GM12878 (cell line): ENCODE measurements around the gene SLC44A4. TPM values are rescaled to one million over a fixed set of nuclear protein-coding genes. Genes with fewer than 3 reads are reported as not detected.

Source experiments
- CEBPZ ChIP-seq: fragments of 150-350 bp; IDR thresholded peaks from 2 replicates; pipeline ENCODE4 v1.6.1; 2016; ENCODE audit warnings: low read depth, low read length
- E2F8 ChIP-seq: fragments of 450-650 bp; IDR thresholded peaks from 2 replicates; pipeline ENCODE4 v1.6.1; 2018; ENCODE audit warnings: mild to moderate bottlenecking, low read depth, moderate library complexity; ENCODE audit not compliant: partially characterized antibody
- ELK1 ChIP-seq: IDR thresholded peaks from 2 replicates; pipeline ENCODE4 v1.6.1; 2012; ENCODE audit warnings: low read depth, low read length, improper control_type of control experiment
- EP300 ChIP-seq, 2 experiments: fragments of 150-350 bp in 1 of 2; IDR thresholded peaks; 2 replicates each; pipeline ENCODE4 v1.6.1; 2011 to 2012; ENCODE audit warnings: low read depth in 2 of 2, low read length in 2 of 2, borderline replicate concordance in 1 of 2, improper control_type of control experiment in 1 of 2, inconsistent platforms in 1 of 2; ENCODE audit not compliant: control insufficient read depth in 1 of 2
- KDM1A ChIP-seq: fragments of 200-600 bp; sonication (generic); IDR thresholded peaks from 2 replicates; pipeline ENCODE4 v1.6.1; 2016; ENCODE audit warnings: borderline replicate concordance
- MYB ChIP-seq: fragments of 150-350 bp; IDR thresholded peaks from 2 replicates; pipeline ENCODE4 v1.6.1; 2014; ENCODE audit warnings: mild to moderate bottlenecking, low read depth, low read length, borderline replicate concordance
- NFXL1 ChIP-seq: fragments of 450-650 bp; IDR thresholded peaks from 2 replicates; pipeline ENCODE4 v1.6.1; 2017; ENCODE audit warnings: antibody characterized with exemption, mild to moderate bottlenecking, borderline replicate concordance
- SP1 ChIP-seq: IDR thresholded peaks from one replicate; pipeline ENCODE4 v1.6.1; 2011; ENCODE audit warnings: low read depth, low read length
- SREBF1 ChIP-seq: IDR thresholded peaks from 2 replicates; pipeline ENCODE4 v1.6.1; 2012; ENCODE audit warnings: mild to moderate bottlenecking, low read length
- WRNIP1 ChIP-seq: IDR thresholded peaks from 2 replicates; pipeline ENCODE4 v1.6.1; 2011; ENCODE audit warnings: low read depth, low read length, improper control_type of control experiment, borderline replicate concordance
- ZNF384 ChIP-seq: IDR thresholded peaks from 2 replicates; pipeline ENCODE4 v1.6.1; 2012; ENCODE audit warnings: low read depth, mild to moderate bottlenecking, low read length, improper control_type of control experiment, borderline replicate concordance
- ZSCAN29 ChIP-seq: fragments of 450-650 bp; IDR thresholded peaks from 2 replicates; pipeline ENCODE4 v1.6.1; 2017; ENCODE audit warnings: mild to moderate bottlenecking, moderate library complexity
- polyA plus RNA-seq, 11 experiments: library from polyadenylated mRNA; depleted of rRNA in 4 of 11; unstranded in 6 of 11; stranded (reverse) in 5 of 11; fragments of >200 nt; fragmentation: Nextera tagmentation in 4 of 11; fragmentation: Illumina TruSeq in 1 of 11; extraction: Ambion mirVana in 4 of 11; extraction: Trizol in 1 of 11; gene quantifications; 1 replicate in 1 of 11; 2 replicates in 10 of 11; pipeline versions ENCODE4 v1.2.1 to v1.2.3, GENCODE V29; 2011 to 2016; ENCODE audit warnings: inconsistent platforms in 2 of 11, missing spikeins in 2 of 11, low read depth in 1 of 11
- total RNA-seq, 4 experiments: library from RNA; depleted of rRNA in 3 of 4; stranded (reverse); fragments of >200 nt in 3 of 4; fragmentation: Illumina TruSeq in 1 of 4; extraction: Trizol in 1 of 4; gene quantifications; 2 replicates each; pipeline versions ENCODE4 v1.2.1 to v1.2.3, GENCODE V29; 2013 to 2021
- TF ChIP-seq, protein P1 (sequence below): fragments of 450-650 bp; IDR thresholded peaks from 2 replicates; pipeline ENCODE4 v1.6.1; 2017; ENCODE audit warnings: mild to moderate bottlenecking, moderate library complexity
- TF ChIP-seq, protein P2 (sequence below): IDR thresholded peaks from 2 replicates; pipeline ENCODE4 v1.6.1; 2012; ENCODE audit warnings: mild to moderate bottlenecking, low read depth, low read length

Gene SLC44A4
- total and polyA plus RNA-seq, 10 of the 15 experiments (the other 5 are each of a cell fraction or from before 2014, with no cell fraction given): 0.04 to 0.24 (median 0.15) TPM; not detected in 3

- peak; percentile 31 for TF ChIP-seq E2F8
- no peak for TF ChIP-seq CEBPZ
- TF ChIP-seq, protein P1, sequence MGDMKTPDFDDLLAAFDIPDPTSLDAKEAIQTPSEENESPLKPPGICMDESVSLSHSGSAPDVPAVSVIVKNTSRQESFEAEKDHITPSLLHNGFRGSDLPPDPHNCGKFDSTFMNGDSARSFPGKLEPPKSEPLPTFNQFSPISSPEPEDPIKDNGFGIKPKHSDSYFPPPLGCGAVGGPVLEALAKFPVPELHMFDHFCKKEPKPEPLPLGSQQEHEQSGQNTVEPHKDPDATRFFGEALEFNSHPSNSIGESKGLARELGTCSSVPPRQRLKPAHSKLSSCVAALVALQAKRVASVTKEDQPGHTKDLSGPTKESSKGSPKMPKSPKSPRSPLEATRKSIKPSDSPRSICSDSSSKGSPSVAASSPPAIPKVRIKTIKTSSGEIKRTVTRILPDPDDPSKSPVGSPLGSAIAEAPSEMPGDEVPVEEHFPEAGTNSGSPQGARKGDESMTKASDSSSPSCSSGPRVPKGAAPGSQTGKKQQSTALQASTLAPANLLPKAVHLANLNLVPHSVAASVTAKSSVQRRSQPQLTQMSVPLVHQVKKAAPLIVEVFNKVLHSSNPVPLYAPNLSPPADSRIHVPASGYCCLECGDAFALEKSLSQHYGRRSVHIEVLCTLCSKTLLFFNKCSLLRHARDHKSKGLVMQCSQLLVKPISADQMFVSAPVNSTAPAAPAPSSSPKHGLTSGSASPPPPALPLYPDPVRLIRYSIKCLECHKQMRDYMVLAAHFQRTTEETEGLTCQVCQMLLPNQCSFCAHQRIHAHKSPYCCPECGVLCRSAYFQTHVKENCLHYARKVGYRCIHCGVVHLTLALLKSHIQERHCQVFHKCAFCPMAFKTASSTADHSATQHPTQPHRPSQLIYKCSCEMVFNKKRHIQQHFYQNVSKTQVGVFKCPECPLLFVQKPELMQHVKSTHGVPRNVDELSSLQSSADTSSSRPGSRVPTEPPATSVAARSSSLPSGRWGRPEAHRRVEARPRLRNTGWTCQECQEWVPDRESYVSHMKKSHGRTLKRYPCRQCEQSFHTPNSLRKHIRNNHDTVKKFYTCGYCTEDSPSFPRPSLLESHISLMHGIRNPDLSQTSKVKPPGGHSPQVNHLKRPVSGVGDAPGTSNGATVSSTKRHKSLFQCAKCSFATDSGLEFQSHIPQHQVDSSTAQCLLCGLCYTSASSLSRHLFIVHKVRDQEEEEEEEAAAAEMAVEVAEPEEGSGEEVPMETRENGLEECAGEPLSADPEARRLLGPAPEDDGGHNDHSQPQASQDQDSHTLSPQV: no peak
- TF ChIP-seq ZSCAN29: no peak
- TF ChIP-seq EP300 (IDR thresholded peaks at IDR 0.05; ENCODE audit: borderline replicate concordance in 1 of 2, control insufficient read depth in 1 of 2, low read depth in 2 of 2, low read length in 2 of 2): no peak
- peak; percentile 90 for TF ChIP-seq MYB
- no peak for TF ChIP-seq SREBF1
- no peak for TF ChIP-seq ZNF384
- no peak for TF ChIP-seq ELK1
- TF ChIP-seq WRNIP1: 0 out of 2 replicates have a peak, but pooled peaks have one; percentile 13
- TF ChIP-seq KDM1A: no peak
- no peak for TF ChIP-seq NFXL1
- TF ChIP-seq SP1: no peak
- TF ChIP-seq, protein P2, sequence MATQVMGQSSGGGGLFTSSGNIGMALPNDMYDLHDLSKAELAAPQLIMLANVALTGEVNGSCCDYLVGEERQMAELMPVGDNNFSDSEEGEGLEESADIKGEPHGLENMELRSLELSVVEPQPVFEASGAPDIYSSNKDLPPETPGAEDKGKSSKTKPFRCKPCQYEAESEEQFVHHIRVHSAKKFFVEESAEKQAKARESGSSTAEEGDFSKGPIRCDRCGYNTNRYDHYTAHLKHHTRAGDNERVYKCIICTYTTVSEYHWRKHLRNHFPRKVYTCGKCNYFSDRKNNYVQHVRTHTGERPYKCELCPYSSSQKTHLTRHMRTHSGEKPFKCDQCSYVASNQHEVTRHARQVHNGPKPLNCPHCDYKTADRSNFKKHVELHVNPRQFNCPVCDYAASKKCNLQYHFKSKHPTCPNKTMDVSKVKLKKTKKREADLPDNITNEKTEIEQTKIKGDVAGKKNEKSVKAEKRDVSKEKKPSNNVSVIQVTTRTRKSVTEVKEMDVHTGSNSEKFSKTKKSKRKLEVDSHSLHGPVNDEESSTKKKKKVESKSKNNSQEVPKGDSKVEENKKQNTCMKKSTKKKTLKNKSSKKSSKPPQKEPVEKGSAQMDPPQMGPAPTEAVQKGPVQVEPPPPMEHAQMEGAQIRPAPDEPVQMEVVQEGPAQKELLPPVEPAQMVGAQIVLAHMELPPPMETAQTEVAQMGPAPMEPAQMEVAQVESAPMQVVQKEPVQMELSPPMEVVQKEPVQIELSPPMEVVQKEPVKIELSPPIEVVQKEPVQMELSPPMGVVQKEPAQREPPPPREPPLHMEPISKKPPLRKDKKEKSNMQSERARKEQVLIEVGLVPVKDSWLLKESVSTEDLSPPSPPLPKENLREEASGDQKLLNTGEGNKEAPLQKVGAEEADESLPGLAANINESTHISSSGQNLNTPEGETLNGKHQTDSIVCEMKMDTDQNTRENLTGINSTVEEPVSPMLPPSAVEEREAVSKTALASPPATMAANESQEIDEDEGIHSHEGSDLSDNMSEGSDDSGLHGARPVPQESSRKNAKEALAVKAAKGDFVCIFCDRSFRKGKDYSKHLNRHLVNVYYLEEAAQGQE: no peak
Observed at GRCh38 chr6:31826793-31827285, 52.0 kb downstream of the SLC44A4 start (continued).
